ENCODE measurements around the gene HELZ2.
"Not testable (repeated sequence)": the region's sequence is repeated elsewhere in the genome, so short reads cannot be mapped to it uniquely, and the experiment has no call there.

Gene HELZ2, protein sequence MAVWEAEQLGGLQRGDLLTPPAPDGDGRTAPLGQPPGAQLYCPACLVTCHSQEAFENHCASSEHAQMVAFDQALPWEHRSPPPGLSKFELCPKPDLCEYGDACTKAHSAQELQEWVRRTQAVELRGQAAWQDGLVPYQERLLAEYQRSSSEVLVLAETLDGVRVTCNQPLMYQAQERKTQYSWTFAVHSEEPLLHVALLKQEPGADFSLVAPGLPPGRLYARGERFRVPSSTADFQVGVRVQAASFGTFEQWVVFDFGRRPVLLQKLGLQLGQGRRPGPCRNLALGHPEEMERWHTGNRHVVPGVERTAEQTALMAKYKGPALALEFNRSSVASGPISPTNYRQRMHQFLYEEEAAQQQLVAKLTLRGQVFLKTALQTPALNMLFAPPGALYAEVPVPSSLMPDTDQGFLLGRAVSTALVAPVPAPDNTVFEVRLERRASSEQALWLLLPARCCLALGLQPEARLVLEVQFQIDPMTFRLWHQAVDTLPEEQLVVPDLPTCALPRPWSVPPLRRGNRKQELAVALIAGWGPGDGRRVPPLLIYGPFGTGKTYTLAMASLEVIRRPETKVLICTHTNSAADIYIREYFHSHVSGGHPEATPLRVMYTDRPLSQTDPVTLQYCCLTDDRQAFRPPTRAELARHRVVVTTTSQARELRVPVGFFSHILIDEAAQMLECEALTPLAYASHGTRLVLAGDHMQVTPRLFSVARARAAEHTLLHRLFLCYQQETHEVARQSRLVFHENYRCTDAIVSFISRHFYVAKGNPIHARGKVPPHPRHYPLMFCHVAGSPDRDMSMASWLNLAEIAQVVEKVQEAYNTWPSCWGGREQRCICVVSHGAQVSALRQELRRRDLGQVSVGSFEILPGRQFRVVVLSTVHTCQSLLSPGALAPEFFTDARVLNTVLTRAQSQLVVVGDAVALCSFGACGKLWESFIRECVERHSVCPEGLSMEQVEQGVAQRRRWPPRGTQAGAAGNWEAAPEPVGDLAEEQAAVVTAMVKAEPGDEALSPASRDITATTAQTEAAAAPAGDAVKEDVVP (N-terminal part only)

DNA sequence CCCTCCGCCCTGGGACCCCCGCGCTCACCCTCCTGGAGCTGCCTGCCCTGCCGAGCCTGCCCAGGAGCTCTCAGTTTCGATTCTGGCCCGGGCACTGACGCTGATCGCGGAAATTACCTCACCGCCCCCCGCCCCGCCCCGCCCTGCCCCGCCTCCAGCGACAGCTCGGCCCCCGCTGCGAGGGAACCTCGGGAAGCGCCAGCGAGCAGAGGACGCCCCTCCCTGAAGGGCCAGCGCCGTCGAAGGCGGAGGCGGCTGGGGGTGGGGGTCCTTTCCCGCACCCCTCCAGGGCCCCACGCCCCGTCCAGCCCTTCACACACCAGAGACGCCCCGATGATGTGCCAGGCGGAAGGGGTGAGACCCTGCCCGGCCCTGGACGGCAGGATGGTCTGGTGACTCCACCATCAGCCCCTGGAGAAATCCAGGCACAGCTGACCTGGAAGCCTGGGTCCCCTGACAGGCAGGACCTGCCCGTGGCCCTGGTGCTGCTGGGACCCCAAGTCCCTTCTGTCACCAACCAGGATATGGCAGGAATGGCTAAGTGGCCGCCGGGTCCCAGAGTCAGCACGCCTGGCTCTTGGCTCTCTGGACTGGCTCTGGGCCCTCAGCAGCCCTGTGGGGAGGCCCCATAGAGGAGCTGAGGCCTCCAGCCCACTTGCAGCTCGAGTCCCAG, at the start of gene HELZ2:
Gene HELZ2 (minus strand): TSS at position 84 of the 673 bp plus-strand sequence. CDS start 1,854 bp downstream, outside the sequence.
- no peak for DNase-seq

DNA sequence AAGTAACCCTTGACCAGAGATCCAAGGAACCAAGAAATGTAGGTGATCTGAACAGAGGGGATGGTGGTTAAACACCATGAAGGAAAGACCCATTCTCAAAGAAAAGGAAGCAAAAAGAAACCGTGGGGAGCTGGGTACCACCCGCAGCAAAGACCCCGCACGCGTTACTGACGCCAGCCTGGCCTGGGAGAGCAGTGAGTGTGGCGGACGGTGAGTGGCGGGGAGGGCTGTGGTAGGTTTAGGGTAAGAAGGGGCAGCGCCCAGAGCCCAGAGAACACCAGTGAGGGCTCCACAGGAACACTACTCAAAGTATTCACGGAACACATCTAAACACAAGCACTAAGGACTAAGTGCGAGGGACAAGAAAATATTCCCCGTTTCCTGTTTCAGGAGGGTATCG, 48.7 kb upstream of the HELZ2 start:
- DNase-seq: no peak

DNA sequence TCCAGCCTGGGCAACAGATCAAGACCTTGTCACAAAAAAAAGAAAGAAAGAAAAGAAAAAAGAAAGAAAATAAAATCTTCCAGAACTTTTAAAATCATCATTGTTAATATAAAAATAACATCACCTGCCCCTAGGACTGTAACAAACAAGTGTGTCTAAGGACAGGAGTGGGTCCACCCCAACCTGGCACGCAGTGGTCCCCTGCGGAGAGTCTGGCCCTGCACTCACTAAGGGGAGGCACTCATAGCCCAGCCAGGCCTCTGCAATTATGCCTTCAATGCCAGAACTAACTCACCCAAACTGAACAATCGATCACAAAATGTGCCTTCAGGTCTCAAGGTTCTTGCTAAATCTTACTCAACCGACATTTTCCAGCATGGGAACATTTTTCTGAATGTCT, 48.1 kb upstream of the HELZ2 start:
- no peak for DNase-seq

DNA sequence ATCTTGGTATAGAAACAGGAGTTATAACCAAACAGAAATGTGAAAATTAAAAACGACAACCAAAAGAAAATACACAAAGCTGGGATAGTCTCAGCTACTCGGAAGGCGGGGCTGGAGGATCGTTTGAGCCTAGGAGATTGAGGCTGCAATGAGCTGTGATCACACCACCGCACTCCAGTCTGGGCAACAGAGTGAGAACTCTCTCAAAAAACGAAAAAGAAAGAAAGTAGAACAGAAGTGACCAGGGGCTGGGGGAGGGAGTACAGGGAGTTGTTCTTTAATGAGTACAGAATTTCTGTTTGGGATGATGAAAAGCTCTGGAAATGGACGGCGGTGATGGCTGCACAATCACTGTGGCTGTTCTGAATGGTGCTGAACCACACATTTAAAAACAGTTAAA, 47.0 kb upstream of the HELZ2 start:
- DNase-seq: no peak

DNA sequence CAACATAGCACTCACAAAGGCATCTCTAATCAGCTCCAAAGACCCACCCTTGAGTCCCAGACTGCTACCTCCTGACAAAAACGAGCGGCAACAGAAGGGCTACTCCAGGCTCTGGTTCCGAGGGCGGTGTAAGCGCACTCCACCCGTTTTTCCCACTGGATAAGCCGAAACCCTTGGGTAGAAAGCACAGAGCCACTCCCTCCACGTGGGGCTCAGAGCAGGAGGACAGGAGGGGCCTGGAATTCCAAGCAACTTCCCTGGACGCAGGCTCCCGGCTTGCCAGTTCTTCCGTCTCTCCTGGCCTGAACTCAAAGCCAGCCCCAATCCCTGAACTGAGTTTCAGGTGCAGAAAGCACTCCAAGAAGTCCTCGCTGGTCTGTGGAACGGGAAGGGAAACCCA, 45.5 kb upstream of the HELZ2 start:
- DNase-seq: no peak

DNA sequence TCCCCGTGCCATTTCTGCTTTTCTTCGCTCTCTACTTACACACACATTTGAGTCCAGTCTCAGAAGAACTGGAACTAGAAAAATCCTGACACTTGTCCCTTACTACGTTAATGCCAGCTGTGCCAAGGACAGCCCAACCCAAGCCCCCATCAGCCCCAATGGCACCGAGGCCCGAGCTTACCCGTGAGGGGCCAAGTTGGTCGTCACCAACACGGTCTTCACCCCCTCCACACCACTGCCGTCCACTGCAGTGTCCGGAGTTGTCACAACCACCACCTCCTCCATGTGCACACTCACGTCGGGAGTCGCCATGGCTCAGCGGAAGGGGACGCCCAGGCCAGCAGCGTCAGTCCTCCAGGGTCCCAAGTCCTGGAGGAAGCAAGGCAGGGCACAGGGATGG, 45.0 kb upstream of the HELZ2 start:
- no peak for DNase-seq

DNA sequence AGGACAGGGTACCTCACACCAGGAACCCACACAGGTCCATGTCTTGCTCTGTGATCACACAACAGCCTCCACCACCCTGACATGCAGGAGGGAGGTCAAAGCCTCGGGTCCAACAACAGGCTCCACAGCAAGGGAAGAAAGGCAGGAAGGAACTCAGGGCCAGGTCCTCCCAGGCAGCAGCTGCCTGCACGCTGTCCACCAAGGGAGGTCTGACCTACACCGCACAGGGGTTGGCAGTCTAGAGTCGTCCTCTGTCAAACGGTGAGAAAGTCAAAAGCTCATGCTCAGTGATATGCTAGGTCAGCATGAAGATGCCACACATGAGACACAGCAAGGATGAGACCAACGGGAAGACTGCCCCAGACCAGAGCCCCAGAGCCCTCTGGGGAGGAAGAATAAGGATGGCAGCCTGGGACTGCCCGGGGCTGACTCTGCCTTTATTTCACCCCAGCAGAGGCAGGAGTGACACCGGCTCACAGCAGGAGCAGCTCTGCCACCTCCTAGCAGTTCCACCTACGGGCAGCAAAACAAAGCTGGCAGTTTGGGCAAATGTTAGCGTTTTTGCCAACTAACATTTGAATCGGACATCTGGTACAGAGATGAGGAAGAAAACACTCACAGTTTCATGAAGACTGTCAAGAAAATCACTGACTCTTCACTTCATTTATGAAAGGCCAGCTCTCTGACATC, 44.4 kb upstream of the HELZ2 start:
- DNase-seq: no peak

DNA sequence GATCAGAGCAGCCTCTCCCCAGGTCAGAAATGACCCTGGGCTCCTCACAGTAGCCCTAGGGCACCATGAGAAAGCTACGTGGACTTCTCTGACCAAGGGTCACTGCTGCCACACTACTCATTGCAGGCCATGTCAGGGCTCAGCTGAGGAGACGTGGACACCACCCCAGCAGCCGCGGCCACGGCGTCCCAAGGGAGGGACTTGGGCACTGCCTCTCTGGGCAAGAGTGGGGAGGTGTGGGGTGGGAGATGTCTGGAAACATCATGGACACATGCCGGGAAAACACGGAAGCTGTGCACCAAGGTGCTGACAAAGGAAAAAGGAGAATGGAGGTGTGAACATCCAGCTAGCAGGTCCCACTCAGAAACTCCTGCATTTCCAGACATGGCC, 43.8 kb upstream of the HELZ2 start:
- DNase-seq: no peak

DNA sequence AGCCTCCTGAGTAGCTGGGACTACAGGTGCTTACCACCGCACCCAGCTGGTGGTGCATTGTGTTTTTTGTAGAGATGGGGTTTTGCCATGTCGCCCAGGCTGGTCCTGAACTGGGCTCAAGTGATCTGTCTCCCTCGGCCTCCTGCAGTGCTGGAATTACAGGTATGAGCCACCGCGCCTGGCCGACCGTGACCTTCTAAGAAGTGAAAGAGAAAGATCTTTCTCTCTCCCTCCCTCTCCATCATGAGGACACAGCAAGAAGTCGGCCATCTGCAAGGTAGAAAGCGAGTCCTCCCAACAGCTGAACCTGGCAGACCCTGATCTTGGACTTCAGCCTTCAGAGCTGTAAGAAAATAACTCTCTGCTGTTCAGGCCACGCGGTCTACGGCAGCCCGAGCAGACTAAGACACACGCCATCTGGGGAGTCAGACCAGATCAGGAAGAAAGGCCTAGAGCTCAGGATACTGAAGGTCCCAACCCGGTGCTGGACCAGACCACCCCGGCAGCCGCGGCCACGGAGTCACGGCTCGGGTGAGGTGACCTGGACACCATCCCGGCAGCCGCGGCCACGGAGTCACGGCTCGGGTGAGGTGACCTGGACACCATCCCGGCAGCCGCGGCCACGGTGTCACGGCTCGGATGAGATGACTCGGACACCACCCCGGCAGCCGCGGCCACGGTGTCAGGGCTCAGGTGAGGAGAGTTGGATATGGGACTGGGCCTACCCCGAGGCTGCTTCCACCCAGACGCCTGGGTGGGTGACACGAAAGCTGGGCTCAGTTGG, 43.2 kb upstream of the HELZ2 start:
- no peak for DNase-seq

DNA sequence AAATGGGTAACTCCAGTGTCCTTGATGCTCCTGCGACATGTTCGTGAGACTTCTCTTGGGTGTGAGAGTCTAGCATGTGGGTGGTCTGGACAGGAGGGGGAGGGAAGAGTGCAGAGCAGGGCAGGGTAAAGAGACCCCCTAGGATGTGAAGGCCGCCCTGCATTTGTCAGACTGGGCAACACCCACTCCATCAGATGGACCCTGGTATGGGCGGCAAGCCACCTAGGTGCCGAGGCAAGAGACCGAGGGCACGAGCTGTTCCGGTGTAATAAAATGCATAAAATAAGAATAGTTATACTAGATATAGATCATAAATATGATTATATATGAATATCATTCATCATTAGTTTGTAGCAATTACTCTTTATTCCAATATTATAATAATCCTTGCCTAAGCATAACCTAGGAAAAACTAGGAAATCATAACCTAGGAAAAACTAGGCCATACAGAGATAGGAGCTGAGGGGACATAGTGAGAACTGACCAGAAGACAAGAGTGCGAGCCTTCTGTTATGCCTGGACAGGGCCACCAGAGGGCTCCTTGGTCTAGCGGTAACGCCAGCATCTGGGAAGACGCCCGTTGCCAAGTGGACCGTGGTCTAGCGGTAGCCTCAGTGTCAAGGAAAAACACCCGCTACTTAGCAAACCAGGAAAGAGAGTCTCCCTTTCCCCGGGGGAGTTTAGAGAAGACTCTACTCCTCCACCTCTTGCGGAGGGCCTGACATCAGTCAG, 40.0 kb upstream of the HELZ2 start:
- DNase-seq: not testable (repeated sequence)

DNA sequence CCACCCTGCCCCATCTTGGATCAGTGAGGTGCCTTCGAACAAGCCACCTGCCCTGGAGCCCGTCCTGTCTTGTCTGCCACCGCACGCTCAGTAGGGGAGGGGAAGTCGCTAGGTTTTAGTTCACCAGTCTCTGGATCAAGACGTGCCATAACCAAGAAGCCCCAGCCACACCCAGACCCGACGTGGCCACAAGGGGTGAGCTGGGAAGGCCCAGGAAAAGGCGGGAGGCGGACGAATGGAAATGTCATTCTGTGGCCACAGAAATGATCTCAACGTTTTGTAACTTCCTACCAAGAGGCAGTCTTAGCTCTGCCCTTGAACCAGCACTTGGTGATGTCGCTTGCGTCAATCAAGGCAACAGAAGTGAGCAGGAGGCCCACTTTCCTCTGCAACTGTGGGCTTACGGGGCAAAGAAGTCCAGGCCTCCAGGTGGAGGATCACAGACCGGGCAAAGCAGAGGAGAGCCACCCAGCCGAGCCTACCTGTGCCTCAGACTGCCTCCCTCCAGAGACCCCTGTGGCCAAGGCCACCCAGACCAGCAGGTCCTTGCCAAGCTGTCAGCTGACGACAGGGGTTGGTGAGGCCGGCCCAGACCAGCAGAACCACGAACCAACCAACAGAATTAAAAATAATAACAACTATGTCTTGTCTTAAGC, 38.4 kb upstream of the HELZ2 start:
- no peak for DNase-seq

DNA sequence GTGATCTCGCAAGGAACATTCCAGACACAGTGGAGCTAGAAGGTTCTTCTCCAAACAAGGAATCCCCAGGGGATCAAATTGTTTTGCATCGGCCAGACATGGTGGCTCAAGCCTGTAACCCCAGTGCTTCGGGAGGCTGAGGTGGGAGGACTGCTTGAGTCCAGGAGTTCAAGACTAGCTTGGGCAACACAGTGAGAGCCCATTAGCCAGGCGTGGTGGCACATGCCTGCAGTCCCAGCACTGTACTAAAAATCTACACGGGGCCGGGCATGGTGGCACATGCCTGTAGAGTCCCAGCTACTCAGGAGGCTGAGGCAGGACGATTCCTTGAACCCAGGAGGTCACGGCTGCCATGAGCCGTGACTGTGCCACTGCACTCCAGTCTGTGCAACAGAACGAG, 37.6 kb upstream of the HELZ2 start:
- DNase-seq: no peak

DNA sequence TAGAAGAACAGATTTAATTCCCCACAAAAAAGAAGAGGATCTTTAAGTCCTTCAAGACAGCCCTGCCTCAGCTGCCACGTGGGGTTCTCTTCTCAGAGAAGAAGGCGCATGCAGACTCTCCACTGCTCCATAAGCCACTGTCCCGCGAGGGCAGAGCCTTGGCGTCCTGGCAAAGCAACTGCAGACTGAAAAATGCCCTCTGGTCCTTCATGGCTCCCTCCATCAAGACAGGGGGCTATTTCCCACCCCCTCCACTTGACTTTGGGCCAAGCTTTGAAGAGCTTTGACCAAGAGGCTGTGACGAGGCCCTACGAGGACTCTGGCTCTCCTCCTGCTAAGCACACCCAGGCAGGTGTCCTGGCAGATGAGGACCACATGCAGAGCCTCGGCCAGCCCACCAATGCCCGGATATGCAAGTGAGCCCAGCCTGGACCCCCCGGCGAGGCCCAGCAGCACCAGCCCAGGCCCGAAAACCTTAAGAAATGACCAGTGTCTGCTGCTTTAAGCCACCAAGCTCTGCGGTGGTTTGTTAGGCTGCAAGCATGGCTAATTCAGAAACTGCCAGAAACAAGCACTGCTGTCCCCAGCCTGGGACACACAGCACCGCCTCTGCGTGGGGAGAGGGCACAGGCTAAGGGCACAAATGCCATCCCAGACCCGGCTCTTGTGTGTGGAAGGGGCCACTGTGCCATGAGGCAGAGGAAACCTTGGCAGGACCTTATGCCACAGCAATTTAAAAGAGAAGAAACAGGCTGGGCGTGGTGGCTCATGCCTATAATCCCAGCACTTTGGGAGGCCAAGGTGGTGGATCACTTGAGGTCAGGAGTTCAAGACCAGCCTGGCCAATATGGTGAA, 36.8 kb upstream of the HELZ2 start:
- no peak for DNase-seq

DNA sequence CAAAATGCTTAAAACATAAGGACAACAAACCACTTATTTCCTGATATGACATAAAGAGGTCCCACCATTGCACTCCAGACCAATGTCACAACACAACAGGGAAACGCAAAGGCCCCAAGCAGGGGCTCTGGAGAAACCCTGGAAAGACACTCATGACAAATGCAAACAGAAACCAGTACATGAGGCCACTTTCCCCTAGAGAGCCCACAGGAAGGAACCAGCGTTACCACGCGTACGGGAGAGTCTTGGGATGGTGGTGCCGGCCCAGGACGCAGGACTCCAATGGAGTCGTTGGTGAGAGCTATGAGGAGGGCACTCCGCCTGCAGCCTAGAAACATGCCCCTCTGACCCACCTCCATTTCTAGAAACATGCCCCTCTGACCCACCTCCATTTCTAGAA, 32.6 kb upstream of the HELZ2 start:
- no peak for DNase-seq

DNA sequence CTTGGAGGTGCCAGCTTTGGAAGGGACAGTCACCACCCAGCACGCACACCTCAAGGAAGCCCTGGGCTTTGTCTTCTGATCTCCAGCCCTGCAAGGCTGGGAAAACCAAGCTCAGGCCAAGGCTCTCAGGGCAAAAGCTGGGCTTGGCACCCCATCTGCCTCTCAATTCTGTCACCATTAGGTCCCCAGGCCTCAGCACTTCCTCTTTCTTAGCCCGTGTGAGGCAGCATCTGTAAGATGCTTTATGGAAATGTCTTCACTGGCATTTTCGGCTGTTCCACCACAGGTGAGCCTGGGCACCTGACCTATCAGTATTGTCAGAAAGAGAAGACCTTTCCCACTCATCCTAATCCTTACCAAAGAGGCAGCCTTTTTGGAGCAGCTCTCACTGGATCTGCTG, 28.3 kb upstream of the HELZ2 start:
- no peak for DNase-seq

DNA sequence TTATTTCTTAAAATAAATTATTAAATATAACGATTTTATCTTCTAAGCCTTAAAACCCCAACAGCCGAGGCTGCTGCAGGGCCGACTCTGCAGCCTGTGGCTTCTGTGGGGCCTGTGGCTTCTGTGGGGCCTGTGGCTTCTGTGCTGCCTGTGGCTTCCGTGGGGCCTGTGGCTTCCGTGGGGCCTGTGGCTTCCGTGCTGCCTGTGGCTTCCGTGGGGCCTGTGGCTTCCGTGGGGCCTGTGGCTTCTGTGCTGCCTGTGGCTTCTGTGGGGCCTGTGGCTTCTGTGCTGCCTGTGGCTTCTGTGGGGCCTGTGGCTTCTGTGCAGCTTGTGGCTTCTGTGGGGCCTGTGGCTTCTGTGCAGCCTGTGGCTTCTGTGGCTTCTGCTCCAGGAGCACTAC, 27.6 kb upstream of the HELZ2 start:
- DNase-seq: not testable (repeated sequence)

DNA sequence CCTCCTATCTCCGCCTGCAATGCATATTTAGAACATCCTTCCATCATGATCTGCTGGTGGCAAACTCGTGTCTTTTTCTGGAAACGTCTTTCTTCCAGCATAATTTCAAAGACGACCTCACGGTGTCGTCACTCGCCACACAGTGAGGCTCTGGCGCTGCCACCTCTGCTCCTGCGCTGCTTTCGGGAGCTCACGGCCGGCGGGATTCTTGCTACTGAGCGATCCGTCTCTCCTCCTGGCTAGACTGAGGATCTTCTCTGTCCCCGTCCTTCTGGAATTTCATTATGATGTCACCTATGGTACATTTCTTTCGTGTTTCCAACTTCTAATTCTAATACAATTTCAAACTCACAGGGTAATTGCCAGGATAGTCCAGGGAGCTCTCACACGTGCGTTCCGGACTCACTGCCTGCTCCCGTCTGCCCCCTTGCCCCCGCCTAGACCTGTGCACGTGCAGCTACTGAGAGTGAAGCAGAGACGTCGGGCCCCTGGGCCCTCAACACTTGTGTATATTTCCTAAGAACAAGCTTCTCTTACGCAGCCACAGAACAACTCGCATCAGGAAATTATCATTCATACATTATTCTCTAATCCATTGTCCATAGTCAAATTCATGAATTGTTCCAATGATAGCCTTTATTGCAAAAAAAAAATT, 25.5 kb upstream of the HELZ2 start:
- no peak for DNase-seq

DNA sequence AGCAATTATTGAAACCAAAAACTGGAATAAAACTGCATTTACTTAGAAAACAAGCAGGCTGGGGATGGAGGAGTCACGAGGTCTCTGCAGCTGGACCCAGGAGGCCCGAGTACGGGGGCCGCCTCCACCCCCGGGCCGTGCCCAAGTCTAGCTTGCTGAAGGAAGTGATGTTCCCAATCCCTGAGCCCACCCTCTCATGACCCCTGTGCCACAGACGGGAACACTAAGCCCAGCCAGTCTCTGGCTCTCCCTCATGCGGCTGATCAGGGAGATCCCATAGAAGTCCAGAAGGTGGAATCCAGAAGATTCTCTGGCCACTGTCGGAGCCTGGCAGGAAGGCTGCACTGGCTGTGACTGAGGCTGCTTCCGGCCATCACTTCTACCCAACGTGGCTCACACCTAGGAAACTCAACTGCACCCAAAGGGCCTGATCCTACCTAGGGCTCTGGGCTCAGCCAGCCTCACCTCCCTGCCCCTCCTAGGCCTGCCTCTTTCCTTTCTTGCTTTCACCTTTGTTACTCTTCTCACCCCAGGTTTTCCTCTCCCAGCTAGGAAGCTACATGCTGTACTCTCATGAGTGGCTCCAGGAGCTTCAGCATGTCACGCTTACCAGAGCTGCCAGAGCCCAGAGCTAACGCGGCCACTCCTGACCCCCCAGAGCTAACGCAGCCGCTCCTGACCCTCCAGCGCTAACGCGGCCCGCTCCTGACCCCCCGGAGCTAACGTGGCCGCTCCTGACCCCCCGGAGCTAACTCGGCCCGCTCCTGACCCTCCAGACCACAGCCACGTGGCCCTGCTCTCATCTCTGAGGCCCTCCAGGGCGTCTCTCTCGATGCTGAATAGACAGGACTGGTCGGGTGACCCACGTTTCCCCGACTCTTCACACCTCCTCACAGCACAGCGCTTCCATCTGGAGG, 24.7 kb upstream of the HELZ2 start:
- DNase-seq: no peak
